ENCODE results near the gene TTC24.

DNA sequence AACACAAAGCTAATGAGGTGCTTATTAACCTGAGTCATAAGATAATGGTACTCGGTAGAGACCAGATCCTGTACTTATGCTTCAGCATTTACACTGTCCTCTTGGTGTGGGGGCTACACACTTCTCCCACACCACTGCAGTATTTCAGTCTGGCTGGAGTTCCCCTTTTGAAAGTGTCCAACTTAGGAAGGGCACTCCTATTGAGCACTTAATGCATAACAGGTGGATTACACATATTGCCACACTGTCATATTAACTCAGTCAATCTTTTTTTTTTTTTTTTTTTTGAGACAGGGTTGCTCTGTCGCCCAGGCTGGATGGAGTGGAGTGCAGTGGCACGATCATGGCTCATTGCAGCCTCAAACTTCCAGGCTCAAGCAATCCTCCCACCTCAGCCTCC lies 20.3 kb downstream of the TTC24 start:
- TF ChIP-seq, protein P1, sequence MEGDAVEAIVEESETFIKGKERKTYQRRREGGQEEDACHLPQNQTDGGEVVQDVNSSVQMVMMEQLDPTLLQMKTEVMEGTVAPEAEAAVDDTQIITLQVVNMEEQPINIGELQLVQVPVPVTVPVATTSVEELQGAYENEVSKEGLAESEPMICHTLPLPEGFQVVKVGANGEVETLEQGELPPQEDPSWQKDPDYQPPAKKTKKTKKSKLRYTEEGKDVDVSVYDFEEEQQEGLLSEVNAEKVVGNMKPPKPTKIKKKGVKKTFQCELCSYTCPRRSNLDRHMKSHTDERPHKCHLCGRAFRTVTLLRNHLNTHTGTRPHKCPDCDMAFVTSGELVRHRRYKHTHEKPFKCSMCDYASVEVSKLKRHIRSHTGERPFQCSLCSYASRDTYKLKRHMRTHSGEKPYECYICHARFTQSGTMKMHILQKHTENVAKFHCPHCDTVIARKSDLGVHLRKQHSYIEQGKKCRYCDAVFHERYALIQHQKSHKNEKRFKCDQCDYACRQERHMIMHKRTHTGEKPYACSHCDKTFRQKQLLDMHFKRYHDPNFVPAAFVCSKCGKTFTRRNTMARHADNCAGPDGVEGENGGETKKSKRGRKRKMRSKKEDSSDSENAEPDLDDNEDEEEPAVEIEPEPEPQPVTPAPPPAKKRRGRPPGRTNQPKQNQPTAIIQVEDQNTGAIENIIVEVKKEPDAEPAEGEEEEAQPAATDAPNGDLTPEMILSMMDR (IDR thresholded peaks at IDR 0.05; ENCODE audit: insufficient read depth, low read length, poor library complexity, severe bottlenecking), result no peak
- TF ChIP-seq EZH2phosphoT487 (conservative IDR thresholded peaks at IDR 0.05; ENCODE audit: low read length), result no peak

Measured in SU-DHL-6 (cell line).